Middle frontal gyrus (tissue), 1 donor: Measurements from ENCODE around the gene DCUN1D4.

Source experiments
- DNase-seq: peaks from one replicate; pipeline ENCODE4 v3.0.0-alpha.2; 2015; ENCODE audit warnings: low spot score; ENCODE audit errors: extremely low spot score

DCUN1D4 gene

GRCh38 chr4:51853027-51853682 is 10.2 kb downstream of the DCUN1D4 start:
- DNase-seq: no peak

GRCh38 chr4:51855270-51855669 is 12.3 kb downstream of the DCUN1D4 start:
- no peak for DNase-seq

GRCh38 chr4:51855751-51856150 is 12.8 kb downstream of the DCUN1D4 start:
- no peak for DNase-seq

- DNase-seq: no peak
Measured at GRCh38 chr4:51858605-51859202, 15.8 kb downstream of the DCUN1D4 start.

- DNase-seq: no peak
Measured at GRCh38 chr4:51859476-51860031, 16.6 kb downstream of the DCUN1D4 start.

- no peak for DNase-seq
Measured at GRCh38 chr4:51862199-51862598, 19.2 kb downstream of the DCUN1D4 start.

GRCh38 chr4:51862781-51863180 is 19.8 kb downstream of the DCUN1D4 start:
- no peak for DNase-seq

- no peak for DNase-seq
Measured at GRCh38 chr4:51865717-51866116, 22.8 kb downstream of the DCUN1D4 start.

GRCh38 chr4:51866835-51867234 is 23.9 kb downstream of the DCUN1D4 start:
- no peak for DNase-seq

GRCh38 chr4:51867689-51868448 is 24.9 kb downstream of the DCUN1D4 start:
- DNase-seq: no peak

GRCh38 chr4:51868449-51868847 is 25.5 kb downstream of the DCUN1D4 start:
- no peak for DNase-seq

- no peak for DNase-seq
Measured at GRCh38 chr4:51870441-51871188, 27.7 kb downstream of the DCUN1D4 start.

- no peak for DNase-seq
Measured at GRCh38 chr4:51872283-51872997, 29.5 kb downstream of the DCUN1D4 start.

GRCh38 chr4:51874551-51874950 is 31.6 kb downstream of the DCUN1D4 start:
- DNase-seq: no peak

GRCh38 chr4:51878431-51878830 is 35.5 kb downstream of the DCUN1D4 start:
- no peak for DNase-seq

- DNase-seq: no peak
Measured at GRCh38 chr4:51880016-51880915, 37.3 kb downstream of the DCUN1D4 start.

- no peak for DNase-seq
Measured at GRCh38 chr4:51884055-51884454, 41.1 kb downstream of the DCUN1D4 start.

GRCh38 chr4:51884606-51885005 is 41.7 kb downstream of the DCUN1D4 start:
- no peak for DNase-seq

GRCh38 chr4:51885363-51885762 is 42.4 kb downstream of the DCUN1D4 start:
- no peak for DNase-seq

- no peak for DNase-seq
Measured at GRCh38 chr4:51890760-51891159, 47.8 kb downstream of the DCUN1D4 start.
